ENCODE data around the gene SLC6A7. TPM values are rescaled to one million over a fixed set of nuclear protein-coding genes. Genes with fewer than 3 reads are reported as not detected.

Gene SLC6A7
- polyA plus RNA-seq, 1 of the 3 experiments (the other 2 are of a cell fraction), result not detected

GRCh38 chr5:150249744-150250143, 59.9 kb downstream of the SLC6A7 start:
- CTCF ChIA-PET, result interaction anchor here (1.0 kb wide), 1 partner anchor 20 kb away, joined by 3 read pairs; no protein-coding TSS in a partner anchor
- Histone ChIP-seq H3K4me2 (no peak overlapping the region), H3K79me2 (ENCODE audit: insufficient read depth) (no peaks in the 10 kb centered on the region), H3K9me2 (no peaks in the 10 kb centered on the region), H2AFZ (ENCODE audit: low read depth) (no peak overlapping the region), H3K4me1 (ENCODE audit: control insufficient read depth in 1 of 2, insufficient read depth in 2 of 2, low read depth in 1 of 2, low read length in 1 of 2) (peaks cover 0 to 14% of the 10 kb centered on the region in 2 experiments; a peak in 1 of 4 replicates), H3K9me3 (no peaks in the 10 kb centered on the region), H4K20me1 (ENCODE audit: insufficient read depth) (no peaks in the 10 kb centered on the region), H3K9ac (no peak overlapping the region), H3F3A (replicated peaks; ENCODE audit: insufficient read depth) (no peaks in the 10 kb centered on the region), H3K27me3 (ENCODE audit: insufficient read depth) (no peaks in the 10 kb centered on the region), H3K4me3 (ENCODE audit: low read depth in 2 of 2, low read length in 1 of 2) (no peak overlapping the region), H3K27ac (ENCODE audit: low read depth in 2 of 2, low read length in 1 of 2) (no peak overlapping the region), H3K36me3 (replicated peaks in 1 of 2; ENCODE audit: control insufficient read depth in 1 of 2, insufficient read depth in 2 of 2, low read length in 1 of 2) (no peaks in the 10 kb centered on the region)
- POLR2A ChIA-PET, result no interaction called here
- WGBS (ENCODE audit: low lambda C conversion rate), result 97% methylated on average over 5 of the region's 5 CpGs
- TF ChIP-seq SMC3 (IDR thresholded peaks at IDR 0.05; ENCODE audit: low read depth, low read length) (no peak), CTCF (IDR thresholded peaks at IDR 0.05) (no peak), GATA2 (CRISPR knock-in tag; IDR thresholded peaks at IDR 0.05) (no peak), TEAD4 (IDR thresholded peaks at IDR 0.05; ENCODE audit: borderline replicate concordance, insufficient read depth) (no peak), FOXM1 (IDR thresholded peaks at IDR 0.05; ENCODE audit: low read depth) (no peak), YY1 (IDR thresholded peaks at IDR 0.05; ENCODE audit: low read depth) (no peak), MAX (IDR thresholded peaks at IDR 0.05; ENCODE audit: low read depth) (no peak), RAD21 (IDR thresholded peaks at IDR 0.05; ENCODE audit: low read length) (0 out of 2 replicates have a peak, but pooled peaks have one; percentile 12)
- no peak for DNase-seq

GRCh38 chr5:150251504-150251903, 61.6 kb downstream of the SLC6A7 start:
- no peak for DNase-seq
- ChIA-PET POLR2A (no interaction called here), CTCF (interaction anchor here (1.2 to 1.7 kb wide), 2 partner anchors 11 to 121 kb away, joined by 4 to 6 read pairs; no protein-coding TSS in a partner anchor)
- H3F3A ChIP-seq (replicated peaks; ENCODE audit: insufficient read depth), result no peaks in the 10 kb centered on the region
- TF ChIP-seq RFX5 (IDR thresholded peaks at IDR 0.05; ENCODE audit: low read length) (no peak), RXRA (IDR thresholded peaks at IDR 0.05; ENCODE audit: borderline replicate concordance, low read depth) (no peak), CHD2 (IDR thresholded peaks at IDR 0.05; ENCODE audit: low read length, partially characterized antibody) (no peak), REST (IDR thresholded peaks at IDR 0.05; ENCODE audit: low read depth, low read length) (no peak), POLR2AphosphoS5 (IDR thresholded peaks at IDR 0.05; ENCODE audit: low read depth, low read length) (no peak), ELF1 (IDR thresholded peaks at IDR 0.05) (no peak), FOSL2 (IDR thresholded peaks at IDR 0.05; ENCODE audit: borderline replicate concordance, low read depth) (no peak), FOXJ3 (CRISPR knock-in tag; IDR thresholded peaks at IDR 0.05) (no peak), IRF3 (IDR thresholded peaks at IDR 0.05; ENCODE audit: low read depth, low read length) (no peak), TAF1 (IDR thresholded peaks at IDR 0.05; ENCODE audit: borderline replicate concordance, low read depth, low read length) (no peak), TCF12 (IDR thresholded peaks at IDR 0.05) (no peak), SMC3 (IDR thresholded peaks at IDR 0.05; ENCODE audit: low read depth, low read length) (no peak), MAX (IDR thresholded peaks at IDR 0.05; ENCODE audit: low read depth) (no peak), TEAD4 (IDR thresholded peaks at IDR 0.05; ENCODE audit: borderline replicate concordance, insufficient read depth) (no peak), GATA2 (CRISPR knock-in tag; IDR thresholded peaks at IDR 0.05) (no peak), PBX3 (IDR thresholded peaks at IDR 0.05) (no peak), NFIC (IDR thresholded peaks at IDR 0.05; ENCODE audit: borderline replicate concordance) (no peak)
- H3K9ac ChIP-seq, result no peak overlapping the region
- no peaks in the 10 kb centered on the region for H4K20me1 ChIP-seq (ENCODE audit: insufficient read depth)
- no peaks in the 10 kb centered on the region for H3K9me2 ChIP-seq
- no peaks in the 10 kb centered on the region for H3K36me3 ChIP-seq (replicated peaks in 1 of 2; ENCODE audit: control insufficient read depth in 1 of 2, insufficient read depth in 2 of 2, low read length in 1 of 2)
- H2AFZ ChIP-seq (ENCODE audit: low read depth), result no peak overlapping the region
- no peak overlapping the region for H3K4me3 ChIP-seq (ENCODE audit: low read depth in 2 of 2, low read length in 1 of 2)
- no peak overlapping the region for H3K4me2 ChIP-seq
- H3K27me3 ChIP-seq (ENCODE audit: insufficient read depth), result no peaks in the 10 kb centered on the region
- H3K27ac ChIP-seq (ENCODE audit: low read depth in 2 of 2, low read length in 1 of 2), result no peak overlapping the region
- WGBS (ENCODE audit: low lambda C conversion rate), result 89% methylated on average over 7 of the region's 7 CpGs
- no peaks in the 10 kb centered on the region for H3K9me3 ChIP-seq
- H3K4me1 ChIP-seq (ENCODE audit: control insufficient read depth in 1 of 2, insufficient read depth in 2 of 2, low read depth in 1 of 2, low read length in 1 of 2), result peaks cover 0 to 15% of the 10 kb centered on the region in 2 experiments; a peak in 1 of 4 replicates
- no peaks in the 10 kb centered on the region for H3K79me2 ChIP-seq (ENCODE audit: insufficient read depth)
